Osteoblast (primary cell): ENCODE data around the gene CD209. TPM values are rescaled to one million over a fixed set of nuclear protein-coding genes. Genes with fewer than 3 reads are reported as not detected.

ENCODE experiments used
- DNase-seq: peaks from one replicate; pipeline ENCODE4 v3.0.0; 2011; ENCODE audit warnings: low spot score, mixed read lengths; ENCODE audit not compliant: insufficient read length; ENCODE audit errors: missing footprints
- H2AFZ ChIP-seq: 2 replicates; pipeline ENCODE4 v1.6.0; 2011; ENCODE audit warnings: mild to moderate bottlenecking, low read length
- H3K27ac ChIP-seq: 2 replicates; pipeline ENCODE4 v1.5.1; 2011; ENCODE audit warnings: mild to moderate bottlenecking, low read depth, low read length, moderate library complexity
- H3K27me3 ChIP-seq: 2 replicates; pipeline ENCODE4 v1.6.0; 2012; ENCODE audit warnings: mild to moderate bottlenecking, control low read depth, inconsistent platforms, low read length, moderate library complexity; ENCODE audit not compliant: insufficient read depth
- H3K36me3 ChIP-seq: 2 replicates; pipeline ENCODE4 v1.5.1; 2011; ENCODE audit warnings: mild to moderate bottlenecking, low read length, control low read depth, moderate library complexity; ENCODE audit not compliant: insufficient read depth
- H3K4me1 ChIP-seq: 2 replicates; pipeline ENCODE4 v1.5.1; 2011; ENCODE audit warnings: mild to moderate bottlenecking, low read length, control low read depth, moderate library complexity; ENCODE audit not compliant: insufficient read depth
- H3K4me2 ChIP-seq: 2 replicates; pipeline ENCODE4 v1.6.0; 2011; ENCODE audit warnings: mild to moderate bottlenecking, low read length; ENCODE audit not compliant: insufficient read depth
- H3K4me3 ChIP-seq: fragments of 200-600 bp; sonication (generic); 3 replicates; pipeline ENCODE4 v1.5.1; 2012; ENCODE audit warnings: mild to moderate bottlenecking, low read length, inconsistent platforms; ENCODE audit not compliant: insufficient read depth
- H3K79me2 ChIP-seq: 2 replicates; pipeline ENCODE4 v1.6.0; 2012; ENCODE audit warnings: mild to moderate bottlenecking, low read length, control low read depth, inconsistent platforms; ENCODE audit not compliant: insufficient read depth
- H3K9me3 ChIP-seq: 2 replicates; pipeline ENCODE4 v1.5.1; 2011; ENCODE audit warnings: low read depth, low read length, control low read depth
- H4K20me1 ChIP-seq: 2 replicates; pipeline ENCODE4 v1.6.0; 2012; ENCODE audit warnings: mild to moderate bottlenecking, low read length, control low read depth; ENCODE audit not compliant: insufficient read depth
- CTCF ChIP-seq: IDR thresholded peaks from 2 replicates; pipeline ENCODE4 v1.5.1; 2011; ENCODE audit warnings: mild to moderate bottlenecking, low read depth, low read length, moderate library complexity; ENCODE audit errors: extremely low read depth
- total RNA-seq: library from RNA; depleted of rRNA; stranded (reverse); fragments of >200 nt; gene quantifications from 2 replicates; pipeline ENCODE4 v1.2.3, GENCODE V29; 2012

CD209 gene
- total RNA-seq, 1 donor = not detected

DNA sequence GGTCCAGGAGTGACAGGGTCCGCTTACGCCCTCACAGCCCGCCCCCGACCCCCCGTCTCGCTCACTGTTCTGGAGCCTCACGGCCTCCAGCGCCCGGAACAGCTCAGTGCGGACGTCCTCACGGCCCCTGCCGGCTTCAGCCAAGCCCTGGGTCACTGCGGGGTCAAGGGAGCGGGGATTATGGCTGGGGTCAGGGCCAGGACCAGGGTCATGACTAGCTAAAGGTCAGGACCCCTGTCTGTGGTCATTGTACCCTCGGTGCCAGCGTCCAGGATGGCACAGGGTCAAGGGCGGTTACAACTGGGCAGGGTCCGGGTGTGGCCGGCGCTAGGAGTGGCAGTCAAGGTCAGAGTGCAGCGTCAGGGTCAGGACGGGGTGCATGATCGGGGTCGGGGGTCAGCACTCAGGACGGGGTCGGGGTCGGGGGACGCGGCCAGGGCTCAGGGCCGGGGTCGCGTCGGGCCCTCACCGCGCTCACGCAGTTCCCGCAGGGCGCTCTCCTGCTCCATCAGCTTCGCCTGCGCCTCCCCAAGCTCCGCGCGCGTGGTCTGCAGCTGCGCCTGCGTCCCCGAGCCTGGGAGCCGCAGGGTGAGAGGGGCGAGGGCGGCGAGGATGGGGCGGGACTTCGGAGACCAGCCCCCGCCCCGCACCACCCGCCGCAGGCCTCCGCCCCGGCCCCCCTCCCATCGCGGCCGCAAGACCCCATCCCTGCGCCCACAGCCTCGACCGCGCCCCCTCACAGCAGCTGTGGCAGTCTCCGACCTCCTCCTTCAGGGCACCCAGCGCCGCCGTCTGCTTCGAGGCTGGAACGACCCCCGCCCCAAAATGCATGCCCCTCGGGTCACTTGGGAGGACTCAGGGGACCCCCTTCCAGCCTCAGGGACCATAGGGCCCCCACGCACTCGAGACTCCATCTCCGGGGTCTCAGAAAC is 16.8 kb downstream of the CD209 start:
- no peak overlapping the region for H2AFZ ChIP-seq
- H3K36me3 ChIP-seq = no peaks in the 10 kb centered on the region
- H3K27ac ChIP-seq = no peak overlapping the region
- no peaks in the 10 kb centered on the region for H3K4me1 ChIP-seq
- H4K20me1 ChIP-seq = no peaks in the 10 kb centered on the region
- H3K4me3 ChIP-seq = no peak overlapping the region
- no peak overlapping the region for H3K4me2 ChIP-seq
- H3K27me3 ChIP-seq = peaks cover 29% of the 10 kb centered on the region
- no peak for DNase-seq
- no peak for TF ChIP-seq CTCF
- H3K79me2 ChIP-seq = no peaks in the 10 kb centered on the region
- no peaks in the 10 kb centered on the region for H3K9me3 ChIP-seq

DNA sequence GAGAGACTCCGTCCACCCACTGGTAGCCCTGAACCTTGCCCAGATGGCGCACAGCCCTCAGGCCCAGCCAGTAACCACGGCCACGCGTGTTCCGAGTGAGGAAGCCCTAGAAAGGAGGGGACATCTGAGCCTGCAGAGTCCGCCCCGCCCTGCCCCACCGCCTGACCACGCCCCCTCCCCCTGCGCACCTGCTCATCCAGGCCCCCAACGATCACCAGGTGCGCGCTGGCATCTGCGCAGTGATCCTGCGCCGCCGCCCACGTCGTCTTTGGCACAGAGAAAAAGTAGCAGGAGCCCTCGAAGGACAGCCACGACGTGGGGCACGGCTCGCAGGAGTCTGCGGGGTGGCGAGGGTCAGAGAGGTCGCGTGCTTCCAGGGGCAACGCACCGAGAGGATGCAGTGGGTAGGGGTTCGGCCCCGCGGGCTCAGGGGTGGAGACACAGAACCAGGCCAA is 17.5 kb downstream of the CD209 start:
- TF ChIP-seq CTCF = no peak
- Histone ChIP-seq H4K20me1 (no peaks in the 10 kb centered on the region), H3K27ac (no peak overlapping the region), H3K4me1 (no peaks in the 10 kb centered on the region), H3K4me3 (no peak overlapping the region), H3K36me3 (no peaks in the 10 kb centered on the region), H3K4me2 (no peak overlapping the region), H3K79me2 (no peaks in the 10 kb centered on the region), H3K9me3 (no peaks in the 10 kb centered on the region), H2AFZ (no peak overlapping the region), H3K27me3 (peaks cover 26% of the 10 kb centered on the region)
- no peak for DNase-seq

DNA sequence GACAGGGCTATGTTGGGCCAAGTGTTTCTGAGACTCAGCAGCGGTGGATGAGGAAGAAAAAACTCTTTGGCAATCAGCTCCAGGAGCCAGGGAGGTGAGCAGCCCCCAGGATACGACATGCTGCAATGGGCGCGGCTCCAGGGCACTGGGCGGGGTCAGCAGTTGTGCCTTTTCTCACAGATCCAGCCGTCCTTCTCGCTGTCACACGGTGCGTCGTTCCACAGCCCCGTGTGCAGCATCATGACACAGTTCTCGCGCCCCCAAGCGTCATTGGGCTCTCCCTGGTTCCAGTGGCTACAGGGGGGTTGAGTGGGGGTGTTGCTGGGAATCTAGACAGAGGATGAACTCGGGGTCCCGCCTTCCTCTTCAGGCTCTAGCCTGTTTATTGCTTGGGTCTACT is 18.1 kb downstream of the CD209 start:
- Histone ChIP-seq H3K79me2 (no peaks in the 10 kb centered on the region), H3K4me1 (no peaks in the 10 kb centered on the region), H3K36me3 (no peaks in the 10 kb centered on the region), H3K9me3 (no peaks in the 10 kb centered on the region), H3K27ac (no peak overlapping the region), H3K4me2 (no peak overlapping the region), H3K4me3 (no peak overlapping the region), H3K27me3 (peaks cover 23% of the 10 kb centered on the region), H4K20me1 (no peaks in the 10 kb centered on the region), H2AFZ (no peak overlapping the region)
- TF ChIP-seq CTCF = no peak
- DNase-seq = no peak

GRCh38 chr19:7725791-7726190 is 21.5 kb downstream of the CD209 start:
- peaks cover 19% of the 10 kb centered on the region for H3K27me3 ChIP-seq
- DNase-seq = no peak

More at GRCh38 chr19:7725791-7726190, 21.5 kb downstream of the CD209 start:
- H3K36me3 ChIP-seq = no peaks in the 10 kb centered on the region
- no peak overlapping the region for H3K27ac ChIP-seq
- no peak for TF ChIP-seq CTCF
- H2AFZ ChIP-seq = no peak overlapping the region
- no peak overlapping the region for H3K4me3 ChIP-seq
- no peaks in the 10 kb centered on the region for H3K9me3 ChIP-seq
- no peaks in the 10 kb centered on the region for H4K20me1 ChIP-seq
- no peaks in the 10 kb centered on the region for H3K79me2 ChIP-seq
- H3K4me1 ChIP-seq = no peaks in the 10 kb centered on the region
- H3K4me2 ChIP-seq = no peak overlapping the region
